Endothelial cell of umbilical vein (primary cell): ENCODE results near the gene KIF19. TPM values are rescaled to one million over a fixed set of nuclear protein-coding genes. Genes with fewer than 3 reads are reported as not detected.

Source experiments
- BruUV-seq: library from RNA; stranded (reverse); fragments of 400-500 nt; replicated peaks from 2 replicates; lab custom pipeline; 2021; lab: Mats Ljungman, UMichigan
- CTCF ChIA-PET: fragments of 300-600, 350-600 bp; sonication (Branson Sonifier 250); formaldehyde crosslinking; loops from one replicate; lab custom pipeline; 2021; ENCODE audit warnings: antibody characterized with exemption, inconsistent platforms; lab: Charles Lee
- POLR2A ChIA-PET: fragments of 300-600, 350-600 bp; sonication (Branson Sonifier 250); formaldehyde crosslinking; loops from one replicate; lab custom pipeline; 2021; ENCODE audit warnings: antibody characterized with exemption, inconsistent platforms; lab: Charles Lee
- DNase-seq: peaks from one replicate; pipeline ENCODE4 v3.0.0-alpha.2; 2011; ENCODE audit warnings: low read depth, low spot score
- FAIRE-seq: peaks from 2 replicates; lab custom pipeline; 2011; peaks lifted over from hg19 to GRCh38; lab: Jason Lieb, UNC
- H2AFZ ChIP-seq: 2 replicates; pipeline ENCODE4 v1.6.0; 2012; ENCODE audit warnings: low read depth, low read length, control low read depth, inconsistent platforms
- H3K27ac ChIP-seq: 2 replicates; pipeline ENCODE4 v1.5.1; 2011; ENCODE audit warnings: low read depth, mild to moderate bottlenecking, control low read depth, low read length, moderate library complexity; ENCODE audit not compliant: insufficient read depth
- H3K27me3 ChIP-seq, 2 experiments: 2 replicates each; pipeline versions ENCODE4 v1.6.0 to v1.6.1; 2011; ENCODE audit warnings: low read length in 2 of 2, mixed read lengths in 1 of 2; ENCODE audit not compliant: control insufficient read depth in 2 of 2, insufficient read depth in 2 of 2
- H3K36me3 ChIP-seq, 2 experiments: 2 replicates in 1 of 2; 3 replicates in 1 of 2; pipeline ENCODE4 v1.5.1; 2011; ENCODE audit warnings: low read length in 2 of 2, mild to moderate bottlenecking in 1 of 2, moderate library complexity in 1 of 2; ENCODE audit not compliant: control insufficient read depth in 2 of 2, insufficient read depth in 2 of 2; ENCODE audit errors: extremely low read depth in 1 of 2
- H3K4me1 ChIP-seq: 3 replicates; pipeline ENCODE4 v1.5.1; 2011; ENCODE audit warnings: mild to moderate bottlenecking, low read length; ENCODE audit not compliant: control insufficient read depth, insufficient read depth; ENCODE audit errors: extremely low read depth
- H3K4me2 ChIP-seq: 2 replicates; pipeline ENCODE4 v1.6.1; 2011; ENCODE audit warnings: low read length, control low read depth, mixed read lengths; ENCODE audit not compliant: insufficient read depth
- H3K4me3 ChIP-seq, 3 experiments: fragments of 200-600 bp in 1 of 3; sonication (generic), shearing (Covaris generic) in 1 of 3; replicated peaks in 1 of 3; 2 replicates each; pipeline ENCODE4 v1.5.1; 2011 to 2016; ENCODE audit warnings: control low read depth in 3 of 3, low read length in 3 of 3, mild to moderate bottlenecking in 2 of 3, inconsistent platforms in 1 of 3, low read depth in 1 of 3, moderate library complexity in 1 of 3; ENCODE audit not compliant: insufficient read depth in 1 of 3
- H3K79me2 ChIP-seq: 2 replicates; pipeline ENCODE4 v1.6.0; 2012; ENCODE audit warnings: low read length, inconsistent platforms; ENCODE audit not compliant: control insufficient read depth, insufficient read depth
- H3K9ac ChIP-seq: replicated peaks from 2 replicates; pipeline ENCODE3; 2011; ENCODE audit warnings: low read length, control low read depth; ENCODE audit not compliant: insufficient read depth; ENCODE audit errors: extremely low read depth
- H3K9me1 ChIP-seq: replicated peaks from 3 replicates; pipeline ENCODE4 v1.6.0; 2011; ENCODE audit warnings: mild to moderate bottlenecking, low read length; ENCODE audit not compliant: control insufficient read depth, insufficient read depth; ENCODE audit errors: extremely low read depth
- H3K9me3 ChIP-seq: replicated peaks from 2 replicates; pipeline ENCODE4 v1.5.1; 2012; ENCODE audit warnings: low read length, inconsistent platforms; ENCODE audit not compliant: control insufficient read depth, insufficient read depth
- H4K20me1 ChIP-seq: replicated peaks from 2 replicates; pipeline ENCODE3; 2011; ENCODE audit warnings: mild to moderate bottlenecking, low read length; ENCODE audit not compliant: control insufficient read depth, insufficient read depth; ENCODE audit errors: extremely low read depth
- CTCF ChIP-seq, 2 donors: IDR thresholded peaks; 1 replicate in 1 of 2; 2 replicates in 1 of 2; pipeline ENCODE4 v1.5.1; 2011; ENCODE audit warnings: low read length in 2 of 2, mild to moderate bottlenecking in 2 of 2, moderate library complexity in 2 of 2, control low read depth in 1 of 2, inconsistent platforms in 1 of 2, low read depth in 1 of 2; ENCODE audit not compliant: insufficient read depth in 1 of 2; ENCODE audit errors: extremely low read depth in 1 of 2
- EZH2 ChIP-seq: IDR thresholded peaks from 2 replicates; pipeline ENCODE4 v1.6.1; 2012; ENCODE audit warnings: borderline replicate concordance, low read depth, mild to moderate bottlenecking, moderate library complexity, low read length, inconsistent platforms; ENCODE audit not compliant: severe bottlenecking
- FOS ChIP-seq: IDR thresholded peaks from 2 replicates; pipeline ENCODE4 v1.6.1; 2011; ENCODE audit warnings: mild to moderate bottlenecking, low read length, moderate library complexity, borderline replicate concordance; ENCODE audit not compliant: insufficient read depth
- GATA2 ChIP-seq: IDR thresholded peaks from 2 replicates; pipeline ENCODE4 v1.7.0; 2011; ENCODE audit warnings: low read depth, mild to moderate bottlenecking, moderate library complexity, mixed read lengths, low read length; ENCODE audit not compliant: insufficient read length, insufficient read depth
- JUN ChIP-seq: IDR thresholded peaks from 2 replicates; pipeline ENCODE4 v1.6.1; 2011; ENCODE audit warnings: borderline replicate concordance, low read depth; ENCODE audit not compliant: insufficient read length, insufficient read depth
- MAX ChIP-seq: IDR thresholded peaks from 2 replicates; pipeline ENCODE4 v1.6.1; 2011; ENCODE audit not compliant: insufficient read depth, insufficient read length
- MYC ChIP-seq: IDR thresholded peaks from one replicate; pipeline ENCODE4 v1.6.1; 2011; ENCODE audit warnings: mild to moderate bottlenecking, low read depth, low read length
- POLR2A ChIP-seq: IDR thresholded peaks from 2 replicates; pipeline ENCODE4 v1.6.1; 2012; ENCODE audit warnings: low read depth, mild to moderate bottlenecking, control low read depth, low read length
- POLR2AphosphoS5 ChIP-seq: IDR thresholded peaks from 2 replicates; pipeline ENCODE4 v1.6.1; 2012; ENCODE audit warnings: low read depth, mild to moderate bottlenecking, control low read depth, low read length, moderate library complexity; ENCODE audit not compliant: insufficient read depth
- dilution Hi-C: fragments of 300-500 bp; cut with MboI; formaldehyde crosslinking; loops from one replicate; pipeline ENCODE4 v1.15.0; 2019; ENCODE audit warnings: low sequenced_read_pairs; ENCODE audit not compliant: extremely low pct_ligation_motif_present
- intact Hi-C: fragments of 100-400 bp; cut with micrococcal nuclease; formaldehyde crosslinking; loops from one replicate; pipeline ENCODE4 v1.10.0; 2022
- polyA plus RNA-seq, 4 experiments: library from polyadenylated mRNA; depleted of rRNA in 3 of 4; stranded (reverse) in 3 of 4; unstranded in 1 of 4; fragments of >200 nt; gene quantifications; 2 replicates each; pipeline versions ENCODE4 v1.2.1 to v1.2.3, GENCODE V29; 2011 to 2012; ENCODE audit warnings: missing spikeins in 1 of 4
- total RNA-seq: library from RNA; stranded (reverse); gene quantifications from 2 replicates; pipeline ENCODE4 v1.2.3, GENCODE V29; 2021

The KIF19 gene
- total and polyA plus RNA-seq, 2 donors (not counting 3 experiments of a cell fraction or from before 2014, with no cell fraction given), result 0.10 to 0.84 TPM

- Histone ChIP-seq H3K9me1 (no peaks in the 10 kb centered on the region), H3K36me3 (no peaks in the 10 kb centered on the region), H3K4me2 (no peak overlapping the region), H2AFZ (no peak overlapping the region), H3K79me2 (no peaks in the 10 kb centered on the region), H3K9ac (no peak overlapping the region), H3K4me3 (no peak overlapping the region), H3K27ac (no peak overlapping the region), H3K9me3 (no peaks in the 10 kb centered on the region), H3K27me3 (no peaks in the 10 kb centered on the region), H4K20me1 (no peaks in the 10 kb centered on the region), H3K4me1 (no peaks in the 10 kb centered on the region)
- ChIA-PET CTCF (no interaction called here), POLR2A (no interaction called here)
- no TSS peak for BruUV-seq
- intact Hi-C loops (no loop called here), dilution Hi-C loops (no loop called here)
- DNase-seq, result no peak
- TF ChIP-seq JUN (no peak), EZH2 (no peak), POLR2A (no peak), CTCF (IDR thresholded peaks at IDR 0.05; ENCODE audit: extremely low read depth in 1 of 2, insufficient read depth in 1 of 2, low read depth in 1 of 2, low read length in 2 of 2) (no peak), GATA2 (no peak), MYC (no peak), POLR2AphosphoS5 (no peak), FOS (no peak), MAX (no peak)
- no peak for FAIRE-seq
Measured at GRCh38 chr17:74374858-74375257, 48.8 kb downstream of the KIF19 start.
